Suprapubic skin (tissue), 4 donors: ENCODE results near the gene INSR. TPM values are rescaled to one million over a fixed set of nuclear protein-coding genes. Genes with fewer than 3 reads are reported as not detected.

Experiments
- DNase-seq, 2 donors: peaks; one replicate each; pipeline ENCODE4 v3.0.0-alpha.2; 2019; ENCODE audit warnings: low spot score in 2 of 2
- H3K27ac ChIP-seq: fragments of 200-600 bp; sonication (generic); one replicate; pipeline ENCODE4 v1.5.1; 2019
- H3K27me3 ChIP-seq: fragments of 200-600 bp; sonication (generic); one replicate; pipeline ENCODE4 v1.5.1; 2019
- H3K36me3 ChIP-seq: fragments of 200-600 bp; sonication (generic); one replicate; pipeline ENCODE4 v1.5.1; 2019
- H3K4me1 ChIP-seq: fragments of 200-600 bp; sonication (generic); one replicate; pipeline ENCODE4 v1.5.1; 2019
- H3K4me3 ChIP-seq: fragments of 200-600 bp; sonication (generic); one replicate; pipeline ENCODE4 v1.5.1; 2019; ENCODE audit warnings: mild to moderate bottlenecking
- H3K9me3 ChIP-seq: fragments of 200-600 bp; sonication (generic); one replicate; pipeline ENCODE4 v1.5.1; 2019
- EP300 ChIP-seq: sonication (generic); formaldehyde crosslinking; IDR thresholded peaks from one replicate; pipeline ENCODE4 v1.6.1; 2017; ENCODE audit warnings: antibody characterized with exemption
- POLR2A ChIP-seq, 2 donors: fragments of 450-650 bp; IDR thresholded peaks; one replicate each; pipeline ENCODE4 v1.6.1; 2017; ENCODE audit warnings: antibody characterized with exemption in 2 of 2, mild to moderate bottlenecking in 2 of 2, moderate library complexity in 2 of 2
- POLR2AphosphoS5 ChIP-seq, 3 donors: sonication (generic); formaldehyde crosslinking; IDR thresholded peaks; one replicate each; pipeline ENCODE4 v1.6.1; 2017; ENCODE audit warnings: antibody characterized with exemption in 3 of 3
- WGBS: methylation state at CpG from one replicate; pipeline ENCODE4 v1.1.5; 2018; 5-methylcytosine and 5-hydroxymethylcytosine counted together
- total RNA-seq, 4 donors: library from RNA; depleted of rRNA; stranded (reverse); fragments of >200 nt; gene quantifications; one replicate each; pipeline ENCODE4 v1.1.0, GENCODE V29; 2016
- TF ChIP-seq, protein P1 (sequence below), 2 donors: fragments of 200-600 bp in 1 of 2; fragments of 450-650 bp in 1 of 2; sonication (generic) in 1 of 2; IDR thresholded peaks; one replicate each; pipeline ENCODE4 v1.5.1; 2016 to 2019; ENCODE audit warnings: antibody characterized with exemption in 2 of 2, mild to moderate bottlenecking in 1 of 2, moderate library complexity in 1 of 2

INSR gene
- total RNA-seq, 4 donors from 2014 or later: 51.5 to 173 (median 77.8) TPM

DNA sequence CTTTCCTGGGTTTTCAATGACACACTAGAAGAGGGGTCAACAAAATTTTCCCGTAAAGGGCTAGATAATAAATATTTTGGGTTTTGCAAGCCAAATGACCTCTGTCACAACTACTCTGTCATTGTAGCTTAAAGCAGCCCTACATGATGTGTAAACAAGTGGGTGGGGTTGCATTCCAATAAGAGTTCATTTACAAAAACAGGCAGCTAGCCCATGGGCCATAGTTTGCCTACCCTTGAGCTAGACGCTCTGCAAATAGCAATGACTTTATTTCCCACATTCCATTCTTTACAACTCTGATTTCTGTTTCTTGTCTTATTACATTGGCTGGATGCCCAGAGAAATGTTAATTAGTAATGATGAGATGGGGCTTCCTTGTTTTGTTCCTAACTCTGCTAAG, 148.7 kb downstream of the INSR start:
- Histone ChIP-seq H3K4me1 (no peaks in the 10 kb centered on the region), H3K27ac (no peak overlapping the region), H3K27me3 (no peaks in the 10 kb centered on the region), H3K36me3 (peaks cover 27% of the 10 kb centered on the region), H3K9me3 (no peaks in the 10 kb centered on the region), H3K4me3 (no peak overlapping the region)
- peak in 1 of 3 donors; percentile 29 for TF ChIP-seq POLR2AphosphoS5 (IDR thresholded peaks at IDR 0.05)
- TF ChIP-seq, protein P1, sequence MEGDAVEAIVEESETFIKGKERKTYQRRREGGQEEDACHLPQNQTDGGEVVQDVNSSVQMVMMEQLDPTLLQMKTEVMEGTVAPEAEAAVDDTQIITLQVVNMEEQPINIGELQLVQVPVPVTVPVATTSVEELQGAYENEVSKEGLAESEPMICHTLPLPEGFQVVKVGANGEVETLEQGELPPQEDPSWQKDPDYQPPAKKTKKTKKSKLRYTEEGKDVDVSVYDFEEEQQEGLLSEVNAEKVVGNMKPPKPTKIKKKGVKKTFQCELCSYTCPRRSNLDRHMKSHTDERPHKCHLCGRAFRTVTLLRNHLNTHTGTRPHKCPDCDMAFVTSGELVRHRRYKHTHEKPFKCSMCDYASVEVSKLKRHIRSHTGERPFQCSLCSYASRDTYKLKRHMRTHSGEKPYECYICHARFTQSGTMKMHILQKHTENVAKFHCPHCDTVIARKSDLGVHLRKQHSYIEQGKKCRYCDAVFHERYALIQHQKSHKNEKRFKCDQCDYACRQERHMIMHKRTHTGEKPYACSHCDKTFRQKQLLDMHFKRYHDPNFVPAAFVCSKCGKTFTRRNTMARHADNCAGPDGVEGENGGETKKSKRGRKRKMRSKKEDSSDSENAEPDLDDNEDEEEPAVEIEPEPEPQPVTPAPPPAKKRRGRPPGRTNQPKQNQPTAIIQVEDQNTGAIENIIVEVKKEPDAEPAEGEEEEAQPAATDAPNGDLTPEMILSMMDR (IDR thresholded peaks at IDR 0.05): no peak
- 58% methylated on average over 2 of the region's 2 CpGs for WGBS
- DNase-seq: no peak

DNA sequence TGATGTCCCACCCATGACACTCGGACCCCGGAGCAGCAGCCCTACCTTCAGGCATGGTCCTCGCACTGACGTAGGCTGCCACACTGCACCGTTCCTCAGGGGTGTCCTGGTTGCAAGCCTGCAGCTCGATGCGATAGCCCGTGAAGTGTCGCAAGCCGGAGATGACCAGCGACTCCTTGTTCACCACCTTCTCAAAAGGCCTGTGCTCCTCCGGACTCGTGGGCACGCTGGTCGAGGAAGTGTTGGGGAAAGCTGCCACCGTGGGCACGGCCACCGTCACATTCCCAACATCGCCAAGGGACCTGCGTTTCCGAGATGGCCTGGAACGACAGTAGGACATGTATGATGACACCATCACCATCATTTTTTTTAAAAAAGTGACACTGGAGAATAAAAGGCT, 151.4 kb downstream of the INSR start:
- DNase-seq: no peak
- peaks cover 43% of the 10 kb centered on the region for H3K36me3 ChIP-seq

DNA sequence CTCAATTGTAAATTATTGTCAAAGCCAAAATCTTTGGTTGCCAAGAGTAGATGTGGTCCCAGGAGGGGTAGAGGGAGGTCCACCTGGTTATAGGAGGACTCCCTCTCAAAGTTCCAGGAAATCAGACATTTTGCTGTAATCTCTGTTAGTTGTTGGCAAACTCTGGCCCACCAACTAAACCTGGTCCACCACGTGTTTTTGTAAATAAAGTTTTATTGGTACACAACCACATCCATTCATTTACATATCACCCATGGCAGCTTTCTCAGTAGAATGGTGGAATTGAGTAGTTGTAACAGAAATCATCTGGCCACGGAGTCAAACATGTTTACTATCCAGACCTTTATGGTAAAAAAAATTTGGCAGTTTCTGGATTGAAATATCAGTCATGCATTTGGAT, 154.1 kb downstream of the INSR start:
- 89% methylated on average over 2 of the region's 2 CpGs for WGBS
- H3K4me3 ChIP-seq: no peak overlapping the region
- DNase-seq: no peak
- H3K36me3 ChIP-seq: peaks cover 57% of the 10 kb centered on the region
- no peak for TF ChIP-seq POLR2A (IDR thresholded peaks at IDR 0.05)
- TF ChIP-seq, protein P1 (IDR thresholded peaks at IDR 0.05): no peak
- TF ChIP-seq EP300: no peak
- TF ChIP-seq POLR2AphosphoS5 (IDR thresholded peaks at IDR 0.05): no peak
- no peaks in the 10 kb centered on the region for H3K9me3 ChIP-seq
- H3K27ac ChIP-seq: no peak overlapping the region
- no peaks in the 10 kb centered on the region for H3K4me1 ChIP-seq
- H3K27me3 ChIP-seq: no peaks in the 10 kb centered on the region

More for the DNA sequence above, 151.4 kb downstream of the INSR start:
- Histone ChIP-seq H3K27me3 (no peaks in the 10 kb centered on the region), H3K4me3 (no peak overlapping the region), H3K4me1 (no peaks in the 10 kb centered on the region), H3K27ac (no peak overlapping the region), H3K9me3 (no peaks in the 10 kb centered on the region)
- TF ChIP-seq POLR2A (IDR thresholded peaks at IDR 0.05) (no peak), EP300 (no peak), POLR2AphosphoS5 (IDR thresholded peaks at IDR 0.05) (no peak)
- TF ChIP-seq, protein P1 (IDR thresholded peaks at IDR 0.05): no peak
- 98% methylated on average over 18 of the region's 22 CpGs for WGBS

DNA sequence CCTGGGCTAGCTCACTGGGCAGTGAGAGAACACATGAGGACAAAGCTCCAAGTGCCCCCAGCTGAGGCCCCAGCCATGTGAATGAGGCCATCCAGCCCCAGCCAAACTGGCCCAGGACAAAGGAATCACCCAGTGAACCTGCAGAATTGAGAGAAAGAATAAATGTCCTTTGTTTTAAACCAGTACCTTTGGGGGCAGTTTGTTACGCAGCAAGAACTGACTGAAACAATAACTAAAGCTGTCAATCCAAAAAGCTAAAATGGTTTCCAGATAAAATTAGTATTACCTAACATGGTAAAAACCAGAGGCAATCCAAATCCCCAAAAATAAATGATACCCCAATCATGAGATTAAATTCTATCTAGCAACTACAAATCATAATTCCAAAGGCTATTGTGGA, 155.1 kb downstream of the INSR start:
- Histone ChIP-seq H3K4me1 (peaks cover 3% of the 10 kb centered on the region), H3K27me3 (no peaks in the 10 kb centered on the region), H3K4me3 (no peak overlapping the region), H3K36me3 (peaks cover 60% of the 10 kb centered on the region), H3K9me3 (no peaks in the 10 kb centered on the region), H3K27ac (no peak overlapping the region)
- TF ChIP-seq, protein P1 (IDR thresholded peaks at IDR 0.05): no peak
- TF ChIP-seq POLR2A (IDR thresholded peaks at IDR 0.05): no peak
- TF ChIP-seq POLR2AphosphoS5 (IDR thresholded peaks at IDR 0.05): no peak
- no peak for TF ChIP-seq EP300
- 92% methylated on average over 1 of the region's 1 CpG for WGBS
- no peak for DNase-seq

DNA sequence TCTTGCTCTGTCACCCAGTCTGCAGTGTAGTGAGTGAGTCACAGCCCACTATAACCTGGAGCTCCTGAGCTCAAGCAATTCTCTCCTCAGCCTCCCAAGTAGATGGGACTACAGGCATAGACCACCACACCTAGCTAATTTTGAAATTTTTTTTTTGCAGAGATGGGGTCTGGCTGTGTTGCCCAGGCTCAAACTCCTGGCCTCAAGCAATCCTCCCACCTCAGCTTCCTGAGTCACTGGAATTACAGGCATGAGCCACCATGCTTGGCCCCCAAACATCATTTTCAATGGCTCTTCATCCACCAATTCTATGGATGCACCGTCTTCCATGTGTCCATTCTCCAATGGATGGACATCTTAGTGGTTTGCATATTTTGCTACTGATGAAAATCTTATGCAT, 155.8 kb downstream of the INSR start:
- peak in 1 of 2 donors; percentile 9 for DNase-seq
- no peak overlapping the region for H3K4me3 ChIP-seq
- H3K36me3 ChIP-seq: peaks cover 60% of the 10 kb centered on the region
- no peaks in the 10 kb centered on the region for H3K9me3 ChIP-seq
- peaks cover 3% of the 10 kb centered on the region for H3K4me1 ChIP-seq
- no peak overlapping the region for H3K27ac ChIP-seq
- H3K27me3 ChIP-seq: no peaks in the 10 kb centered on the region
- WGBS: 94% methylated on average over 1 of the region's 1 CpG
- TF ChIP-seq POLR2A (IDR thresholded peaks at IDR 0.05) (no peak), EP300 (no peak), POLR2AphosphoS5 (IDR thresholded peaks at IDR 0.05) (no peak)
- TF ChIP-seq, protein P1 (IDR thresholded peaks at IDR 0.05): no peak
